K562 (cell line): Measurements from ENCODE around the gene GABRR2. TPM values are rescaled to one million over a fixed set of nuclear protein-coding genes. Genes with fewer than 3 reads are reported as not detected.

Experiments used
- ARHGAP35 ChIP-seq: fragments of 450-650 bp; IDR thresholded peaks from 2 replicates; pipeline ENCODE4 v1.6.1; 2018; ENCODE audit not compliant: partially characterized antibody
- CBFA2T2 ChIP-seq: fragments of 450-650 bp; conservative IDR thresholded peaks from 2 replicates; pipeline ENCODE4 v1.6.1; 2017; ENCODE audit warnings: mild to moderate bottlenecking
- CBX2 ChIP-seq: fragments of 200-600 bp; sonication (generic); IDR thresholded peaks from one replicate; pipeline ENCODE4 v1.6.1; 2012; ENCODE audit warnings: mild to moderate bottlenecking, low read length, inconsistent platforms; ENCODE audit not compliant: insufficient read depth, poor library complexity, severe bottlenecking
- CREM ChIP-seq: IDR thresholded peaks from 2 replicates; pipeline ENCODE4 v1.6.1; 2014; ENCODE audit warnings: antibody characterized with exemption, low read depth
- DPF2 ChIP-seq: fragments of 450-650 bp; IDR thresholded peaks from 2 replicates; pipeline ENCODE4 v1.6.1; 2016
- ELF1 ChIP-seq: fragments of 200-800 bp; sonication (Bioruptor generic); IDR thresholded peaks from 2 replicates; pipeline ENCODE4 v1.6.1; 2016; ENCODE audit warnings: missing genetic modification characterization, missing compliant biosample characterization
- HMG20B ChIP-seq: fragments of 250-450 bp; sonication (Bioruptor Pico); IDR thresholded peaks from 2 replicates; pipeline ENCODE4 v1.5.0; 2021; ENCODE audit warnings: mild to moderate bottlenecking
- LEF1 ChIP-seq: fragments of 450-650 bp; IDR thresholded peaks from 2 replicates; pipeline ENCODE4 v1.6.1; 2016; ENCODE audit warnings: mild to moderate bottlenecking
- MAZ ChIP-seq, 2 experiments: fragments of 450-650 bp in 1 of 2; sonication (generic) in 1 of 2; formaldehyde crosslinking; IDR thresholded peaks in 1 of 2; conservative IDR thresholded peaks in 1 of 2; 2 replicates each; pipeline versions ENCODE4 v1.4.0 to v1.5.0; 2020; ENCODE audit warnings: mild to moderate bottlenecking in 1 of 2, missing genetic modification reagents in 1 of 2
- SNRNP70 ChIP-seq: fragments of 200-400 bp; formaldehyde crosslinking; optimal IDR thresholded peaks from 2 replicates; pipeline ENCODE3; 2017; ENCODE audit warnings: low read depth, low read length
- TFAM ChIP-seq: fragments of 250-450 bp; sonication (Bioruptor Pico); conservative IDR thresholded peaks from 2 replicates; pipeline ENCODE4 v1.5.0; 2021; ENCODE audit warnings: mild to moderate bottlenecking, moderate library complexity
- ZNF445 ChIP-seq: fragments of 250-450 bp; sonication (Bioruptor Pico); IDR thresholded peaks from 2 replicates; pipeline ENCODE4 v1.4.0; 2020; ENCODE audit warnings: low read depth, mild to moderate bottlenecking, moderate library complexity
- polyA plus RNA-seq, 8 experiments: library from polyadenylated mRNA; depleted of rRNA in 4 of 8; stranded (reverse) in 5 of 8; unstranded in 3 of 8; fragments of >200 nt; fragmentation: Nextera tagmentation in 2 of 8; fragmentation: Illumina TruSeq in 1 of 8; extraction: Ambion mirVana in 2 of 8; extraction: Trizol in 1 of 8; gene quantifications; 2 replicates each; pipeline versions ENCODE4 v1.2.1 to v1.2.3, GENCODE V29; 2011 to 2014; ENCODE audit warnings: inconsistent platforms in 1 of 8, missing spikeins in 1 of 8
- total RNA-seq, 7 experiments: library from RNA; depleted of rRNA in 6 of 7; stranded (reverse); fragments of >200 nt in 6 of 7; fragmentation: Illumina TruSeq in 2 of 7; extraction: Trizol in 2 of 7; gene quantifications; 2 replicates each; pipeline versions ENCODE4 v1.2.1 to v1.2.3, GENCODE V29; 2011 to 2021; ENCODE audit warnings: low replicate concordance in 1 of 7
- TF ChIP-seq, protein P1 (sequence below): fragments of 450-650 bp; formaldehyde crosslinking; IDR thresholded peaks from 2 replicates; pipeline ENCODE4 v1.4.0; 2022; ENCODE audit warnings: missing genetic modification characterization
- TF ChIP-seq, protein P2 (sequence below): sonication (generic); formaldehyde crosslinking; IDR thresholded peaks from 2 replicates; pipeline ENCODE4 v1.8.0; 2022; ENCODE audit warnings: missing genetic modification reagents, mild to moderate bottlenecking, borderline replicate concordance
- TF ChIP-seq, protein P3 (sequence below), 2 experiments: fragments of 450-650 bp in 1 of 2; sonication (generic) in 1 of 2; formaldehyde crosslinking in 1 of 2; IDR thresholded peaks; 2 replicates each; pipeline versions ENCODE4 v1.7.1 to v1.9.0; 2016 to 2022; ENCODE audit warnings: inconsistent platforms in 1 of 2, mild to moderate bottlenecking in 1 of 2, missing genetic modification reagents in 1 of 2

Gene GABRR2
- total and polyA plus RNA-seq, 9 of the 15 experiments (the other 6 are each of a cell fraction or from before 2014, with no cell fraction given): 0.09 to 0.13 (median 0.10) TPM; not detected in 6

DNA sequence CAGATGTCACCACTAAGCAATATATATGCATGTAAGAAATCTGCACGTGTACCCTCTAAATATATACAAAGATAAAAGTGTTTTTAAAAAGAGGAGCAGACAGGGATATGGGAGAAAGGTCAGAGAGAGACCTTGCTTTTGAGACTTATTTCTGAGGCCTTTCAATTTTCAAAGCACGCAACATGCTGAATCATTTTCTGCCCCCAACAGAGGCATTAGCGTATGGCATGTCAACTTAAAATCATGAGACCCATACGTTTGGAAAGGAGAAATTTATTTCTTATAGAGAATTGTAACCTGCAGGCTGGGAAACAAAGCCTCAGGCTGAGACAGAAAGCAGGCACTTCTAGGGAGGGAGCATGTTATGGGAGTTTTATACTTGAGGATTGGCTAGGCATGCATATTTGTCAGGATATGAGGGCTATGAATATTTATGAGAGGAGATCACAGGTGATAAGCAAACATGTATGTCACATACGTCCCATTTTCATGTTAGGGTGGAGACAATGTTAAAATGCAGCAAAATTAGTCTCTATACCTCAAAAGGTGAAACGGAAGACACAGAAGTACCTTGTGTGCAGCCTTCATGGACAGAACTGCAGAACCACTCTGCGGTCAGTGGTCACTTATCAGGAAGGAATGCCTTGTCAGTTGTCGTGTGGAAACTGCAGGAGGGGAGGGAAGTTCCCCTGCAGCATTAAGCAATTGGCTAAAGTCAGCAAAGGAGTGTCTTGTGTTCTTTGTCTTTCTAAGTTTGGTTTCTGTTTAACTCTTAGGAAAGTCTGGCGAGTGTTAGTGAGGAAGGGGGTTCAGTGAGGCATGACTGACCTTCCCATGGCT is 6.3 kb upstream of the GABRR2 start (continued):
- TF ChIP-seq, protein P1, sequence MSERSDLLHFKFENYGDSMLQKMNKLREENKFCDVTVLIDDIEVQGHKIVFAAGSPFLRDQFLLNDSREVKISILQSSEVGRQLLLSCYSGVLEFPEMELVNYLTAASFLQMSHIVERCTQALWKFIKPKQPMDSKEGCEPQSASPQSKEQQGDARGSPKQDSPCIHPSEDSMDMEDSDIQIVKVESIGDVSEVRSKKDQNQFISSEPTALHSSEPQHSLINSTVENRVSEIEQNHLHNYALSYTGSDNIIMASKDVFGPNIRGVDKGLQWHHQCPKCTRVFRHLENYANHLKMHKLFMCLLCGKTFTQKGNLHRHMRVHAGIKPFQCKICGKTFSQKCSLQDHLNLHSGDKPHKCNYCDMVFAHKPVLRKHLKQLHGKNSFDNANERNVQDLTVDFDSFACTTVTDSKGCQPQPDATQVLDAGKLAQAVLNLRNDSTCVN (CRISPR knock-in tag): no peak; the same call in 1 of the 2 replicates
- TF ChIP-seq, protein P2, sequence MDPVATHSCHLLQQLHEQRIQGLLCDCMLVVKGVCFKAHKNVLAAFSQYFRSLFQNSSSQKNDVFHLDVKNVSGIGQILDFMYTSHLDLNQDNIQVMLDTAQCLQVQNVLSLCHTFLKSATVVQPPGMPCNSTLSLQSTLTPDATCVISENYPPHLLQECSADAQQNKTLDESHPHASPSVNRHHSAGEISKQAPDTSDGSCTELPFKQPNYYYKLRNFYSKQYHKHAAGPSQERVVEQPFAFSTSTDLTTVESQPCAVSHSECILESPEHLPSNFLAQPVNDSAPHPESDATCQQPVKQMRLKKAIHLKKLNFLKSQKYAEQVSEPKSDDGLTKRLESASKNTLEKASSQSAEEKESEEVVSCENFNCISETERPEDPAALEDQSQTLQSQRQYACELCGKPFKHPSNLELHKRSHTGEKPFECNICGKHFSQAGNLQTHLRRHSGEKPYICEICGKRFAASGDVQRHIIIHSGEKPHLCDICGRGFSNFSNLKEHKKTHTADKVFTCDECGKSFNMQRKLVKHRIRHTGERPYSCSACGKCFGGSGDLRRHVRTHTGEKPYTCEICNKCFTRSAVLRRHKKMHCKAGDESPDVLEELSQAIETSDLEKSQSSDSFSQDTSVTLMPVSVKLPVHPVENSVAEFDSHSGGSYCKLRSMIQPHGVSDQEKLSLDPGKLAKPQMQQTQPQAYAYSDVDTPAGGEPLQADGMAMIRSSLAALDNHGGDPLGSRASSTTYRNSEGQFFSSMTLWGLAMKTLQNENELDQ (CRISPR knock-in tag): no peak
- TF ChIP-seq SNRNP70 (no peak), DPF2 (peak; percentile 87), CREM (peak; percentile 76), ARHGAP35 (no peak), TFAM (CRISPR knock-in tag) (no peak), HMG20B (CRISPR knock-in tag) (no peak), LEF1 (no peak; the same call in 1 of the 2 replicates), CBX2 (no peak), ZNF445 (CRISPR knock-in tag) (no peak), CBFA2T2 (peak; percentile 64), MAZ (CRISPR knock-in tag; conservative IDR thresholded peaks at IDR 0.05 in 1 of 2, IDR thresholded peaks at IDR 0.05 in 1 of 2) (peak in 1 of 2 experiments; percentile 66; a peak in 2 of 4 replicates), ELF1 (no peak)
- TF ChIP-seq, protein P3, sequence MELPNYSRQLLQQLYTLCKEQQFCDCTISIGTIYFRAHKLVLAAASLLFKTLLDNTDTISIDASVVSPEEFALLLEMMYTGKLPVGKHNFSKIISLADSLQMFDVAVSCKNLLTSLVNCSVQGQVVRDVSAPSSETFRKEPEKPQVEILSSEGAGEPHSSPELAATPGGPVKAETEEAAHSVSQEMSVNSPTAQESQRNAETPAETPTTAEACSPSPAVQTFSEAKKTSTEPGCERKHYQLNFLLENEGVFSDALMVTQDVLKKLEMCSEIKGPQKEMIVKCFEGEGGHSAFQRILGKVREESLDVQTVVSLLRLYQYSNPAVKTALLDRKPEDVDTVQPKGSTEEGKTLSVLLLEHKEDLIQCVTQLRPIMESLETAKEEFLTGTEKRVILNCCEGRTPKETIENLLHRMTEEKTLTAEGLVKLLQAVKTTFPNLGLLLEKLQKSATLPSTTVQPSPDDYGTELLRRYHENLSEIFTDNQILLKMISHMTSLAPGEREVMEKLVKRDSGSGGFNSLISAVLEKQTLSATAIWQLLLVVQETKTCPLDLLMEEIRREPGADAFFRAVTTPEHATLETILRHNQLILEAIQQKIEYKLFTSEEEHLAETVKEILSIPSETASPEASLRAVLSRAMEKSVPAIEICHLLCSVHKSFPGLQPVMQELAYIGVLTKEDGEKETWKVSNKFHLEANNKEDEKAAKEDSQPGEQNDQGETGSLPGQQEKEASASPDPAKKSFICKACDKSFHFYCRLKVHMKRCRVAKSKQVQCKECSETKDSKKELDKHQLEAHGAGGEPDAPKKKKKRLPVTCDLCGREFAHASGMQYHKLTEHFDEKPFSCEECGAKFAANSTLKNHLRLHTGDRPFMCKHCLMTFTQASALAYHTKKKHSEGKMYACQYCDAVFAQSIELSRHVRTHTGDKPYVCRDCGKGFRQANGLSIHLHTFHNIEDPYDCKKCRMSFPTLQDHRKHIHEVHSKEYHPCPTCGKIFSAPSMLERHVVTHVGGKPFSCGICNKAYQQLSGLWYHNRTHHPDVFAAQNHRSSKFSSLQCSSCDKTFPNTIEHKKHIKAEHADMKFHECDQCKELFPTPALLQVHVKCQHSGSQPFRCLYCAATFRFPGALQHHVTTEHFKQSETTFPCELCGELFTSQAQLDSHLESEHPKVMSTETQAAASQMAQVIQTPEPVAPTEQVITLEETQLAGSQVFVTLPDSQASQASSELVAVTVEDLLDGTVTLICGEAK (IDR thresholded peaks at IDR 0.05): no peak
- TF ChIP-seq, protein P3 (CRISPR knock-in tag; IDR thresholded peaks at IDR 0.05): no peak
